GM12878 (cell line): ENCODE results near the gene SELENOV. TPM values are rescaled to one million over a fixed set of nuclear protein-coding genes. Genes with fewer than 3 reads are reported as not detected.

Experiments
- ATF2 ChIP-seq: IDR thresholded peaks from 2 replicates; pipeline ENCODE4 v1.6.1; 2012; ENCODE audit warnings: low read length, inconsistent platforms
- BACH1 ChIP-seq: fragments of 450-650 bp; IDR thresholded peaks from 2 replicates; pipeline ENCODE4 v1.6.1; 2017; ENCODE audit warnings: mild to moderate bottlenecking, borderline replicate concordance
- EGR1 ChIP-seq, 2 experiments: IDR thresholded peaks; 1 replicate in 1 of 2; 2 replicates in 1 of 2; pipeline ENCODE4 v1.6.1; 2011 to 2012; ENCODE audit warnings: low read depth in 2 of 2, low read length in 2 of 2, borderline replicate concordance in 1 of 2, mild to moderate bottlenecking in 1 of 2, moderate library complexity in 1 of 2
- IKZF1 ChIP-seq: fragments of 450-650 bp; conservative IDR thresholded peaks from 2 replicates; pipeline ENCODE4 v1.6.1; 2017; ENCODE audit warnings: antibody characterized with exemption, mild to moderate bottlenecking
- IRF4 ChIP-seq: IDR thresholded peaks from 2 replicates; pipeline ENCODE4 v1.6.1; 2011; ENCODE audit warnings: low read depth, low read length
- KAT2A ChIP-seq: conservative IDR thresholded peaks from 2 replicates; pipeline ENCODE4 v1.6.1; 2011; ENCODE audit warnings: low read depth, low read length; ENCODE audit not compliant: control insufficient read depth
- PAX5 ChIP-seq: IDR thresholded peaks from 2 replicates; pipeline ENCODE4 v1.6.1; 2011; ENCODE audit warnings: low read depth, low read length, borderline replicate concordance
- SMAD1 ChIP-seq: fragments of 450-650 bp; IDR thresholded peaks from 2 replicates; pipeline ENCODE4 v1.6.1; 2018; ENCODE audit warnings: mild to moderate bottlenecking, low read depth; ENCODE audit not compliant: partially characterized antibody
- SP1 ChIP-seq: IDR thresholded peaks from one replicate; pipeline ENCODE4 v1.6.1; 2011; ENCODE audit warnings: low read depth, low read length
- ZNF207 ChIP-seq: fragments of 450-650 bp; IDR thresholded peaks from 2 replicates; pipeline ENCODE4 v1.6.1; 2014; ENCODE audit warnings: antibody characterized with exemption, mild to moderate bottlenecking, borderline replicate concordance
- polyA plus RNA-seq, 11 experiments: library from polyadenylated mRNA; depleted of rRNA in 4 of 11; unstranded in 6 of 11; stranded (reverse) in 5 of 11; fragments of >200 nt; fragmentation: Nextera tagmentation in 4 of 11; fragmentation: Illumina TruSeq in 1 of 11; extraction: Ambion mirVana in 4 of 11; extraction: Trizol in 1 of 11; gene quantifications; 1 replicate in 1 of 11; 2 replicates in 10 of 11; pipeline versions ENCODE4 v1.2.1 to v1.2.3, GENCODE V29; 2011 to 2016; ENCODE audit warnings: inconsistent platforms in 2 of 11, missing spikeins in 2 of 11, low read depth in 1 of 11
- total RNA-seq, 4 experiments: library from RNA; depleted of rRNA in 3 of 4; stranded (reverse); fragments of >200 nt in 3 of 4; fragmentation: Illumina TruSeq in 1 of 4; extraction: Trizol in 1 of 4; gene quantifications; 2 replicates each; pipeline versions ENCODE4 v1.2.1 to v1.2.3, GENCODE V29; 2013 to 2021
- TF ChIP-seq, protein P1 (sequence below): IDR thresholded peaks from 2 replicates; pipeline ENCODE4 v1.6.1; 2012; ENCODE audit warnings: low read depth, low read length, improper control_type of control experiment

SELENOV gene
- total and polyA plus RNA-seq, 10 of the 15 experiments (the other 5 are each of a cell fraction or from before 2014, with no cell fraction given) = not detected

DNA sequence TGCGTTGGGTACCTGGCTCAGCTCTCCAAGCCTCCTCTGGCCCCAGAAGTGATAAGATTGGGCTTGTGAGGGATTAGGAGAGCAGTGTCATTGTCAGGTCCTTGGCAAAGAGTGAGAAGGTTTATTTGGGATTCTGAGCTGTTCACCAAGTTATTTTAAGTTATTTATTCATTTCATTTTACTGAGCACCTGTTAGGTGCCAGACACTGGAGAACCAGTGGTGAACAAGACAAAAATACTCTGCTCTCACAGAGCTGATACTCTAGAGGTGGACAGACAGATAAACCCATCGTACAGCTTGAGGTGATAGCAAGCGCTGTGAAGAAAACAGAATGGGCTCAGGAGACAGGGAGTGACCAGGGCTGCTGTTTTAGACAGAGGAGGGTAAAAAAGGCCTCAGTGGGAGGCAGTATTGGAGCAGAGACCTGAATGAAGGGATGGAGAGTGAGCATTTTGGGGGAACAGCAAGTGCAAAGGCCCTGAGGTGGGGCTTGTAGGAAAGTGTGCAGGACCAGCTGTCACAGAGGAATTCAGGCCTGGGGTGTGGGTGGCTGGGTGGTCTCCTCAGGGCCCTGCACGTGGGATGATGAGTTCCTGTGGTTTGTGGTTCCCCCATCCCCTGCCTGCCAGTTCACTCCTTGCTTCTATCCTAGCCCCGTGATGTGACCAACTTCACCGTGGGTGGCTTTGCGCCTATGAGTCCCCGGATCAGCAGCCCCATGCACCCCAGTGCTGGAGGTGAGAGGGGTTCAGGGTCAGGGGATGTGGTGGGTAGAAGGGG lies 43.0 kb upstream of the SELENOV start (continued):
- TF ChIP-seq ATF2 (no peak), ZNF207 (no peak), IKZF1 (no peak), PAX5 (no peak), SP1 (no peak), IRF4 (no peak), KAT2A (no peak), BACH1 (no peak), EGR1 (IDR thresholded peaks at IDR 0.05; ENCODE audit: borderline replicate concordance in 1 of 2, low read depth in 2 of 2, low read length in 2 of 2) (no peak), SMAD1 (no peak)
- TF ChIP-seq, protein P1, sequence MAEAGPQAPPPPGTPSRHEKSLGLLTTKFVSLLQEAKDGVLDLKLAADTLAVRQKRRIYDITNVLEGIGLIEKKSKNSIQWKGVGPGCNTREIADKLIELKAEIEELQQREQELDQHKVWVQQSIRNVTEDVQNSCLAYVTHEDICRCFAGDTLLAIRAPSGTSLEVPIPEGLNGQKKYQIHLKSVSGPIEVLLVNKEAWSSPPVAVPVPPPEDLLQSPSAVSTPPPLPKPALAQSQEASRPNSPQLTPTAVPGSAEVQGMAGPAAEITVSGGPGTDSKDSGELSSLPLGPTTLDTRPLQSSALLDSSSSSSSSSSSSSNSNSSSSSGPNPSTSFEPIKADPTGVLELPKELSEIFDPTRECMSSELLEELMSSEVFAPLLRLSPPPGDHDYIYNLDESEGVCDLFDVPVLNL = no peak
